ENCODE results near the gene PPP1R12B. TPM values are rescaled to one million over a fixed set of nuclear protein-coding genes. Genes with fewer than 3 reads are reported as not detected.
"Not testable (repeated sequence)": the region's sequence is repeated elsewhere in the genome, so short reads cannot be mapped to it uniquely, and the experiment has no call there.

Gene PPP1R12B
- polyA plus RNA-seq, 3 donors, result 2.8 to 9.8 (median 8.1) TPM

DNA sequence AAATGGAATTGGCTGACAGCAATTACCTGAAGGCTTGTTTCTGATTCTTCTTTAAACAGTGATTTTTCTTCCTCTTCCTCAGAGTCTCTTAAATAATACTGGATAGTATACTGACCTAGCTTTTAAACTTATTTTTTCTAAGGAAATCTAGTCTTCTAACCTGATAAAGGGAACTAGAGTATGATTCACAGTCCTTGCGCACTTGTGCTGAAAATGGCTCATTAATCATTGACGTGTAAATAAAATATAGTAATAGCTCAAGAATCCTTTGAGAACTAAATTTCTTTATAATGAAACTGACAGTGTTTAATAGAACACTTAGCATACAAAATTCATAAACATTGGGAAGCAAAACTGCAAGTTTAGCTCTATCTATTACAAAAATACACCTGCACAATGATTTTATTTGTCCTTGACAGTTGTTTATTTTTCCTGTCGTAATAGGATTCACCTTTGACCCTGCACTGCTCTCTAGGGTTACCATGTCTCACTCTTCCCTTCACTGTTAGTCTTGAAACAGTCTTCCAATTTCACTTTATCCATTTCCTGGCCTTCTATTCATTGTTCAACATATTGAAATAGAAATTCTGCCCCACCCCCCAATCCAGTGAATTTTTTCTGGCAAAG, 117.3 kb downstream of the PPP1R12B start:
- not testable (repeated sequence) for H3K27ac ChIP-seq (ENCODE audit: low read depth, low read length)
- 27 to 78% (median 74%) methylated on average over 3 of the region's 3 CpGs for WGBS, 3 donors

GRCh38 chr1:202466339-202466738, 117.8 kb downstream of the PPP1R12B start:
- H3K27ac ChIP-seq (ENCODE audit: low read depth, low read length), result not testable (repeated sequence)

DNA sequence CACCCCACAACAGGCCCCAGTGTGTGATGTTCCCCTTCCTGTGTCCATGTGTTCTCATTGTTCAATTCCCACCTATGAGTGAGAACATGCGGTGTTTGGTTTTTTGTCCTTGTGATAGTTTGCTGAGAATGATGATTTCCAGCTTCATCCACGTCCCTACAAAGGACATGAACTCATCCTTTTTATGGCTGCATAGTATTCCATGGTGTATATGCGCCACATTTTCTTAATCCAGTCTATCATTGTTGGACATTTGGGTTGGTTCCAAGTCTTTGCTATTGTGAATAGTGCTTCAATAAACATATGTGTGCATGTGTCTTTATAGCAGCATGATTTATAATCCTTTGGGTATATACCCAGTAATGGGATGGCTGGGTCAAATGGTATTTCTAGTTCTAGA, 118.9 kb downstream of the PPP1R12B start:
- 94 to 95% (median 94%) methylated on average over 2 of the region's 3 CpGs for WGBS, 3 donors
- not testable (repeated sequence) for H3K27ac ChIP-seq (ENCODE audit: low read depth, low read length)

- 87 to 100% (median 87%) methylated on average over 3 of the region's 3 CpGs for WGBS, 3 donors
- not testable (repeated sequence) for H3K27ac ChIP-seq (ENCODE audit: low read depth, low read length)
These were observed 120.2 kb downstream of the PPP1R12B start for GRCh38 chr1:202468695-202469094.

DNA sequence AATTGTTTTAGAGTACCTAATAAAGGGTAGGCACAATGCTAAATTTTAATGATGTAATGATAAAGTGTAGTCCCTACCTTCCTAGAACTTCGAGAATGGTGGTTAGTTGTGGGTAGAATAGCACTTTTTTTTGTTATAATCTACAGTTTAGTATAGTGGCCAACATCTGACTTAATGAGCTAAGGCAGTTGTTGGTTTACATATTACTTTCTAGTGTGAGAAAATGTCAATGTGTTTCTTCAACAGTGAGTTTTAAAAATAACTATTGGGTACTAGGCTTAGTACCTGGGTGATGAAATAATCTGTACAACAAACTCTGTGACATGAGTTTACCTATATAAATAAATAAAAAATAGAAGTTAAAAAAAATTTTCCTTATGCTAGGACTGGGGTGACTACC, 120.6 kb downstream of the PPP1R12B start:
- H3K27ac ChIP-seq (ENCODE audit: low read depth, low read length), result not testable (repeated sequence)
- WGBS, 3 donors, result 53 to 97% (median 97%) methylated on average over 1 of the region's 1 CpG

DNA sequence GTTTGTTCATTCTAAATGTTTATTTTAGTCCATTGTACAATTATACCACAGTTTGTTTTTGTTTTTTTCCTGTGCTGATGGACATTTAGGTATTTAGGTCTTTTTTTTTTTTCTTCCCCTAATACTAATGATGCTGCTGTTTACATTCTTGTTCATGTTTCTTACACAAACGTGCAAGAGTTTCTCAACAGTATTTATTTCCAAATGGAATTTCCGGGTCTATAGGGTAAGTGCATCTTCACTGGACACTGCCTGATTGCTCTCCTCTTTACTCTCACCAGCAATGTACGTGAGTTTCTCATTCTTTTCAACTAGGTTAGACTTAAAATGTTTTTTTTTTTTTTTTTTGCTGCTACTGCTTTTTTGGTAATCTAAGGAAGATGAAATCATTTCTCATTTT, 122.7 kb downstream of the PPP1R12B start:
- no peak overlapping the region for H3K27ac ChIP-seq (ENCODE audit: low read depth, low read length)
- 74 to 91% (median 82%) methylated on average over 3 of the region's 3 CpGs for WGBS, 3 donors

DNA sequence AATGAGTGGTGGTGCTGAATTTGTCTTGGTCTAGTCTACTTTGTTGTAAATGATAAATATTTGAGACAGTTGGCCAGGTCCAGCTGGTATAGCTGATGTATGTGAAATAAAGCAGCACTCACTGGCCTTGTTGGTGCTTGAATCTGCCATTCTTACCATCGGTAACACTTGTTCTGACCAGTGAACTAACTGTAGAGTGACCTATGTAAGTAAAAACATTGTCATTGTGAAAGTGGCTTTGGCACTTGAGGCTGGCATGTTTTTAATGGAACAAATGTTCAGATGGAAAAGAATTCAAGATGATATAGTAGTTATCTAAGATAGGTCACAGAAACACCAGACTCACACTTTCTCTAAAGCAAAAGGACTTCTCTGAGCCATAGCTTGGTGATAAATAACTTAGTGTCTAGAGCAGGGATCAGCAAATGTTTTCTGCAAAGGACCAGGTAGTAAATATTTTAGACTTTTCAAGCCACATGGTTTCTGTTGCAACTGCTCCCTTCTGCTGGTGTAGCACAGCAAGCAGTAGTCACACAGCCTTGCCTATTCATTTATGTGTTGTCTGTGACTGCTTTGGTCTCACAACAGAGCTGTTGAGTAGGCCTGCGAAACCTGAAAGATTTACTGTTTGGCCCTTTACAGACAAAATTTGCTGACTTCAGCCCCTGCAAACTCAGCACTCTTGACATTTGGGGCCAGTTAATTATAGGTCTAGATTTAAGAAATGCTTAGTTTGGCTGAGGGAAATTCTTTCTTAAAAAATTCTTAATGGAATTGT, 124.0 kb downstream of the PPP1R12B start:
- WGBS, 3 donors, result 81 to 94% (median 94%) methylated on average over 2 of the region's 2 CpGs
- not testable (repeated sequence) for H3K27ac ChIP-seq (ENCODE audit: low read depth, low read length)

- 88 to 91% (median 89%) methylated on average over 6 of the region's 6 CpGs for WGBS, 3 donors
These were observed 125.0 kb downstream of the PPP1R12B start for GRCh38 chr1:202473266-202474045.

DNA sequence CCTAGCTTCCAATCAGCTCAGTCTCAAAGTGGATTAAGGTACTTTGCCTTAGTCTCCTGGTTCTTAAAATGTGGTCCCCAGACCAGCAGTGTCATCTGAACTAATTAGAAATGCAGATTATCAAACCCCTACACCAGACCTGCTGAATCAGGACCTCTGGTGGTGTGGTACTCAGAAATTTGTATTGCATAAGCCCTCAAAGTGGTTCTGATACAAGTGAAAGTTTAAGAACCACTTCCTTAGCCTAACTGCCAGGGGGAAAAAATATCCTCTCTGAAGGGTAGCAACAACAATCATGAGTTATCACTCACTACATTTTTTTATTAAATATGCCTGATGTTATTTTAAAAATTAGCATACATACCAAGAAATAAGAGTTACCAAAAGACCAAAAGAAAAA, 131.2 kb downstream of the PPP1R12B start:
- not testable (repeated sequence) for H3K27ac ChIP-seq (ENCODE audit: low read depth, low read length)

More at GRCh38 chr1:202473266-202474045, 125.0 kb downstream of the PPP1R12B start:
- not testable (repeated sequence) for H3K27ac ChIP-seq (ENCODE audit: low read depth, low read length)

- H3K27ac ChIP-seq (ENCODE audit: low read depth, low read length), result not testable (repeated sequence)
These were observed 132.1 kb downstream of the PPP1R12B start for GRCh38 chr1:202480640-202481039.

GRCh38 chr1:202483362-202483761, 134.9 kb downstream of the PPP1R12B start:
- WGBS, 3 donors, result 36 to 50% (median 42%) methylated on average over 2 of the region's 2 CpGs
- not testable (repeated sequence) for H3K27ac ChIP-seq (ENCODE audit: low read depth, low read length)

DNA sequence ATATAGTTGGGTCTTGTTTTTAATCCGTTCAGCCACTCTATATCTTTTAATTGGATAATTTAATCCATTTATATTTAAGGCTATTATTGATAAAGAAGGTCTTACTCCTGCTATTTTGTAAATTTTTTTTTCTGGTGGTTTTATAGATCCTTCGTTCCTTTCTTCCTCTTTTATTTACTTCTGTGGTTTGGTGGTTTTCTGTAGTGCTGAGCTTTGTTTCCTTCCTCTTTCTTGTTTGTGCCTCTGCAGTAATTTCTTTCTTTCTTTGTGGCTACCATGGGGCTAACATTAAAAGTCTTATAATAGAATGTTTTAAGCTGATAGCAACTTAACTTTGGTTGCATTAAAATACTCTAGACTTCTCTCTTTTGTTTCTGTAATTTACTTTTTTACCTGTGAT, 135.5 kb downstream of the PPP1R12B start:
- not testable (repeated sequence) for H3K27ac ChIP-seq (ENCODE audit: low read depth, low read length)
- 51 to 91% (median 67%) methylated on average over 2 of the region's 2 CpGs for WGBS, 3 donors

DNA sequence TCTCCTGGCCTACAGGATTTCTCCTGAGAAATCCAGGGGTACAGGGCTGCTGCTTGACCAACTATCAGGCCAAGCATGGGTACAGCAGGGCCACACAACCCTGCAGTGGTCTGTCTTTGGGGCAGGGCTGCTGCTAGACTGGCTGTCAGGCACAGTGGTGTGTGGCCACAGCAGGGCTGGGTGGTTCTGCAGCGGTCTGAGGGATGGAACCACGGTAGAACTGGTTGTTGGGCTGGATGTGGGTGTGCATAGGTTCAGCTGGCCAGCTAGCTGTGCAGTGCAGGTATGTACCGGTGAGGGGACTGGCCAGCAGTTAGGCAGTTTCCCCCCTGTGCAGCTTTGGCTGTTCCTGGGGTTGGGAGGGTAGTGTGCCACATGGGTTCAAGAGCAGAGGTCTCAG, 136.3 kb downstream of the PPP1R12B start:
- H3K27ac ChIP-seq (ENCODE audit: low read depth, low read length), result not testable (repeated sequence)
- WGBS, 3 donors, result 97 to 100% (median 100%) methylated on average over 3 of the region's 3 CpGs

DNA sequence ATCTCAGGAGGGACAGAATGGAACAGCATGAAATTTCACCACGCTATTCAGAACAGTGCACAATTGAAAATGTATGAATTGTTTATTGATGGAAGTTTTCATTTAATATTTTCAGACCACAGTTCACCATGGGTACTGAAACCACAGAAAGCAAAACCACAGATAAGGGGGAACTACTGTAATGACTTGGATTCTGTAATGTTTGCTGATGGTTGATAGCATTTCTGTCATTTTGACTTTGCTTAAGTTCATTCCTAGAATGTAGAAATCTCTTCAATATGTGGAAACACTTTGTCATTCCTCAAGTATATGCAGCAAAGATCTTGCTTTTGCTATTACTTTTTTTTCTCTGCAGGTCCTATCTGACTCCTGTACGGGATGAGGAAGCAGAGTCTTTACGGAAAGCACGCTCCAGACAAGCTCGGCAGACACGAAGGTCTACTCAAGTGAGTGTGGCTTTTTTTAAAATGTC, 139.7 kb downstream of the PPP1R12B start:
- not testable (repeated sequence) for H3K27ac ChIP-seq (ENCODE audit: low read depth, low read length)
- WGBS, 3 donors, result 60 to 95% (median 62%) methylated on average over 6 of the region's 6 CpGs

DNA sequence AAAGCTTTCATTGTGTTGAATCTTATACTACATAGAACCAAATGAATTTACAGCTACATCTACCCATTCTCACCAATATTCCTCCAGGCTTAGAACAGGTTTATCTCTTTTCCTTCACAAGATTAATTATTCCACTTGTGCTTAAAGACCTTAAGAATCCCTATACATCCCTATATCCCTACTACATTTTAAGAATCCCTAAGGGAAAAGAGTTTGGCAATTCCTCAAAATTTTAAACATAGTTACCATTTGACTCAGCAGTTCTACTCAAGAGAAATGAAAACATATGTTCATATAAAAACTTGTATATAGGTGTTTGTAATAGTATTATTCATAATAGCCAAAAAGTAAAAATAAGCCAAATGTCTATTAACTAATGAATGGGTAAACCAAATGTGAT, 140.6 kb downstream of the PPP1R12B start:
- H3K27ac ChIP-seq (ENCODE audit: low read depth, low read length), result not testable (repeated sequence)

- WGBS, 3 donors, result 78 to 95% (median 89%) methylated on average over 3 of the region's 3 CpGs
- H3K27ac ChIP-seq (ENCODE audit: low read depth, low read length), result not testable (repeated sequence)
These were observed 144.6 kb downstream of the PPP1R12B start for GRCh38 chr1:202493112-202493511.

- 98 to 100% (median 100%) methylated on average over 1 of the region's 1 CpG for WGBS, 3 donors
- no peak overlapping the region for H3K27ac ChIP-seq (ENCODE audit: low read depth, low read length)
These were observed 150.0 kb downstream of the PPP1R12B start for GRCh38 chr1:202498542-202498941.

- not testable (repeated sequence) for H3K27ac ChIP-seq (ENCODE audit: low read depth, low read length)
- 92 to 98% (median 95%) methylated on average over 3 of the region's 3 CpGs for WGBS, 3 donors
These were observed 151.5 kb downstream of the PPP1R12B start for GRCh38 chr1:202499997-202500396.

DNA sequence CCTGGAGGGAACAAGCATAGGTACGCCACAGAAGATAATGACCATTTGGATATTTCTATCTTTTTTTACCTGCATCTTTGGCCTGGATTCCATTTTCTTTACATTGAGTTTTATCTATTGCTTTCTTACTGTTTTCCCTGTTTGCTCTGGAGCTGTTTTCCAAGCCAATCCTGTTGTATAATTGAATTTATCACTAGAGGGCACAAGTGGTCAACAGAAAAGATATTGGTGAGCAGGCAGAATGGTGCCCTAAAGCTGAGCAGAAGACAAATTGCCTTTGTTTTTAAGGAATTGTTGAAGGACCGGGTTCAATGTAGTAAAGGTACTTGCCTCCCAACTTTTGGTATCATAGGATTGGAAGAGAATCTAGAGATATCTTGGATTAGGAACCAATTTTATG, 152.8 kb downstream of the PPP1R12B start:
- WGBS, 3 donors, result 52 to 61% (median 59%) methylated on average over 2 of the region's 2 CpGs
- H3K27ac ChIP-seq (ENCODE audit: low read depth, low read length), result no peak overlapping the region

All from adipose tissue (tissue), 3 donors.